Measurements from ENCODE around the gene TMEM238L. TPM values are rescaled to one million over a fixed set of nuclear protein-coding genes. Genes with fewer than 3 reads are reported as not detected.
"Not testable (repeated sequence)": the region's sequence is repeated elsewhere in the genome, so short reads cannot be mapped to it uniquely, and the experiment has no call there.

The TMEM238L gene, protein sequence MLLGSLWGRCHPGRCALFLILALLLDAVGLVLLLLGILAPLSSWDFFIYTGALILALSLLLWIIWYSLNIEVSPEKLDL
- total RNA-seq: 1.2 TPM

DNA sequence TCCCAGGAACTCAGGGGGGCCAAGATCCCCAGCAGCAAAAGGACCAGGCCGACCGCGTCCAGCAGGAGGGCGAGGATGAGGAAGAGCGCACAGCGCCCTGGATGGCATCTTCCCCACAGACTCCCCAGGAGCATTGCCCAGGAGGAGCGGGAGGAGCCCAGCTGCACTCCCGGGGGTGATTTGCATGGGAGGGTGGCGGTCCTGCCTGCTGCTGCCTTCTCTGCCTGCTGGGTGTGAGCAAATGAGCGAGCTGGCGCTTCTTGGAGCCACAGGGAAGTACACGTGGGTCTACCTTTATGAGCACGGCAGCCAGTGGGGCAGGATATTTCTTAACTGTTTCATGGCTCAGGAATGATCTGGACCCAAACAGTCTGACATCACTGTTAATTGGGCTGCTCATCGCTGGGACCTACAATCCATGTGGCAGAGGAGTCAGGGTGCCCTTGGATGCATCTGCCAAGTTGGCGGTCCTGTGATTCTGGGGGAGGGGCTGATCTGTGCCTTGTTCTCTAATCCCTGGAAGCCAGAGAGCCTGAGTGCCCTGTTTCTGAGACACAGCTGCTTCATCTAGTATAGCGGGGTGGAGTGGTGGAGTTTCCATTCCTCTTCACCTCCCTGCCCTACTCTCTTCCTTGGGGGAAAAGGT, at the start of gene TMEM238L:
TSS of gene TMEM238L (minus strand) at position 270 of the 646 bp plus-strand sequence. CDS start at position 134, 136 bp downstream.
- TF ChIP-seq POLR2A (IDR thresholded peaks at IDR 0.05): no peak
- TF ChIP-seq POLR2AphosphoS5 (IDR thresholded peaks at IDR 0.05; ENCODE audit: insufficient read depth in 1 of 2, low read depth in 1 of 2): peak in 1 of 2 donors; percentile 33
- Histone ChIP-seq H3K27ac (no peak within 1 kb of the TSS), H3K9me3 (no peaks in the 10 kb centered on the region), H3K36me3 (no peaks in the 10 kb centered on the region), H3K4me1 (peaks cover 4% of the 10 kb centered on the region), H3K4me3 (no peak within 1 kb of the TSS), H3K27me3 (no peaks in the 10 kb centered on the region)
- no peak for DNase-seq (ENCODE audit: extremely low spot score in 2 of 2)
- intact Hi-C loops (cut with DNase I): no loop called here

DNA sequence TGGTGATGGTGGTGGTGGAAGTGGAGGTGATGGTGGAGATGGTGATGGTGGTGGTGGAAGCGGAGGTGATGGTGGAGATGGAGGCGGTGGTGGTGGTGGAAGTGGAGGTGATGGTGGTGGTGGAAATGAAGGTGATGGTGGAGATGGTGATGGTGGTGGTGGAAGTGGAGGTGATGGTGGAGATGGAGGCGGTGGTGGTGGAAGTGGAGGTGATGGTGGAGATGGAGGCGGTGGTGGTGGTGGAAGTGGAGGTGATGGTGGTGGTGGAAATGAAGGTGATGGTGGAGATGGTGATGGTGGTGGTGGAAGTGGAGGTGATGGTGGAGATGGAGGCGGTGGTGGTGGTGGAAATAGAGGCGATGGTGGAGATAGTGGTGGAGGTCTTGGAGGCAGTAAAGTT, 42.7 kb upstream of the TMEM238L start:
- not testable (repeated sequence) for H3K36me3 ChIP-seq; H3K27ac ChIP-seq; H3K4me3 ChIP-seq; DNase-seq (ENCODE audit: extremely low spot score in 2 of 2); H3K4me1 ChIP-seq; H3K27me3 ChIP-seq; H3K9me3 ChIP-seq
- intact Hi-C loops (cut with DNase I): loop anchor here (5.0 kb wide), 1 partner anchor 109 kb away; no protein-coding TSS in a partner anchor

DNA sequence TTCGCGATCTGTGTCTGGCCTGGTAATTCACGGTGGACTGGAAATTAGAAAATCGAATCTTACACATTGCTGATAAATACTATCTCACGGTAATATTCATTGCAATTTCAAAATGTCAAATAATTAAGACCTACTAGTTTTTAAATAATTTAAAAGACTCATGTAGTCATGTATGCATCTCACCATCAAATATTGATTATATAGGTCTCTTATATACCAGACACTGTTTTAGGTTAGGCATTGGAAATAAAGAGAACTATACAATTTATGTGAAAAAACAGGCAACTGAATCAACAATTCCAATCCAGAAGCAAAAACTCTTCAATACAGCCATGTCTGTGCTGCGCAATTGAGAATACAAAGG, 41.5 kb upstream of the TMEM238L start:
- Histone ChIP-seq H3K4me1 (no peaks in the 10 kb centered on the region), H3K27me3 (no peaks in the 10 kb centered on the region), H3K27ac (no peak overlapping the region), H3K9me3 (no peaks in the 10 kb centered on the region), H3K36me3 (no peaks in the 10 kb centered on the region), H3K4me3 (peak overlapping the region in 1 of 2 donors; percentile 46)
- intact Hi-C loops (cut with DNase I): loop anchor here (5.0 kb wide), 1 partner anchor 108 kb away; no protein-coding TSS in a partner anchor
- DNase-seq (ENCODE audit: extremely low spot score in 2 of 2): no peak
- TF ChIP-seq POLR2AphosphoS5 (IDR thresholded peaks at IDR 0.05; ENCODE audit: insufficient read depth in 1 of 2, low read depth in 1 of 2) (no peak), POLR2A (IDR thresholded peaks at IDR 0.05) (no peak)
- TF ChIP-seq, protein P1, sequence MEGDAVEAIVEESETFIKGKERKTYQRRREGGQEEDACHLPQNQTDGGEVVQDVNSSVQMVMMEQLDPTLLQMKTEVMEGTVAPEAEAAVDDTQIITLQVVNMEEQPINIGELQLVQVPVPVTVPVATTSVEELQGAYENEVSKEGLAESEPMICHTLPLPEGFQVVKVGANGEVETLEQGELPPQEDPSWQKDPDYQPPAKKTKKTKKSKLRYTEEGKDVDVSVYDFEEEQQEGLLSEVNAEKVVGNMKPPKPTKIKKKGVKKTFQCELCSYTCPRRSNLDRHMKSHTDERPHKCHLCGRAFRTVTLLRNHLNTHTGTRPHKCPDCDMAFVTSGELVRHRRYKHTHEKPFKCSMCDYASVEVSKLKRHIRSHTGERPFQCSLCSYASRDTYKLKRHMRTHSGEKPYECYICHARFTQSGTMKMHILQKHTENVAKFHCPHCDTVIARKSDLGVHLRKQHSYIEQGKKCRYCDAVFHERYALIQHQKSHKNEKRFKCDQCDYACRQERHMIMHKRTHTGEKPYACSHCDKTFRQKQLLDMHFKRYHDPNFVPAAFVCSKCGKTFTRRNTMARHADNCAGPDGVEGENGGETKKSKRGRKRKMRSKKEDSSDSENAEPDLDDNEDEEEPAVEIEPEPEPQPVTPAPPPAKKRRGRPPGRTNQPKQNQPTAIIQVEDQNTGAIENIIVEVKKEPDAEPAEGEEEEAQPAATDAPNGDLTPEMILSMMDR (IDR thresholded peaks at IDR 0.05): no peak

DNA sequence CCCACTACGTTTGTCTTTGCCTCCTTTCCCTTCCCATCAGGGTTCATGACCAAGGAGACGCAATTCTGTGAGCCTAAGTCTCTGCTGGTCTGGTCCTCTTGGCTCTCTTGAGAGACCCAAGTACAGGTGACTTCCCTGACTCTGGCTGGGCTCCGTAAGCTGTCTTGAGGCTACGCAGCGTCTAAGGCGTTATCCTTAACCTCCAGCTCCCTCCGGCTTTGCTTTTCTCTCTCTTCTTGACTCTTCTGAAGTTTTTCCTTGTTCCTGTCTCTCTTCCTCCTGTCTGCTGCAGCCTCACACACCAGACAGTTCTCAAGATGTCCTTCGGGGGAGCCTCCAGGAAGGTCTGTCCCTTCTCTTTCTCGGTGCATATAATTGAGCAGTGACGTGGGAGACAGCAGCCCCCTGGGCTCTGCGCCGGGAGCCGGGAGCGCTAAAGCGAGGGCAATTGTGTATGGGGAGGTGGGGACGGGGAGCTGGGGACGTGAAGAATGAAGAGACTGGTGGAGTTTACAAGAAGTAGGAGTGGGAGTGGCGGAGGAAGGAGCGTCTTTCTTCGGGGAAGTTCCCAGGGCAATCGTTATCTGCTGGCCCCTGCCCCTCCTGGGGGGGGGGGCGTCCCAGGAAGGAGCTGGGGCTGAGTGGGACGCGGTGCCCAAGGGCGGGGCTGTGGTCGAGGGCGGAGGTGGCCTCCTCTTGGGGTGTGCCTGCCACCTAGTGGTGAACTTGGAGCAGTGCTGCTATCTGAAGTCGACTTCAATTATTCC, 40.9 kb upstream of the TMEM238L start:
- DNase-seq (ENCODE audit: extremely low spot score in 2 of 2): no peak
- H3K27ac ChIP-seq: peak overlapping the region; percentile 45

DNA sequence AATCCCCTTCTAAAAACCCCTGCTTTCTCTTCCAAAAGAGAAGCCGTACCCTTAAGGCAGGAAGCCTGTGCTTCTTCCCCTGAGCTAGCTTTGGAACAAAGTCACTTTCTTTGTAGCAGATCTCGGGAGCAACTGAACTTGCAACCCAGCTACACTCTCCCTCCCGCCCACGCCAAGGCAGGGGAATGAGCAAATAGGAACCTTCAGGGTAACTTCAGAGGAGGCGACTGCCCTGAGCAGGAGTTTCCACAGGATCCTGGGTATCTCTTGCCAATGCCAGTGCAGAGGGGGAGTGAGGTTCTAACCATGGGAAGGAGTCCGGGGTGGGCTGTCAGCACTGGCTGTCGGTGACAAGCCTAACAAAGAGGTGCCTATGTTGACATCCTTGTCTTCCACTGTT, 39.9 kb upstream of the TMEM238L start:
- H3K27ac ChIP-seq: no peak overlapping the region

More for the DNA sequence above, 40.9 kb upstream of the TMEM238L start:
- H3K4me1 ChIP-seq: no peaks in the 10 kb centered on the region
- TF ChIP-seq, protein P1 (IDR thresholded peaks at IDR 0.05): peak; percentile 87 to 99 (median 94)
- TF ChIP-seq POLR2AphosphoS5 (IDR thresholded peaks at IDR 0.05; ENCODE audit: insufficient read depth in 1 of 2, low read depth in 1 of 2) (peak; percentile 41 to 55), POLR2A (IDR thresholded peaks at IDR 0.05) (no peak)
- no peaks in the 10 kb centered on the region for H3K9me3 ChIP-seq
- intact Hi-C loops (cut with DNase I): loop anchor here (5.0 kb wide), 1 partner anchor 108 kb away; no protein-coding TSS in a partner anchor
- no peaks in the 10 kb centered on the region for H3K36me3 ChIP-seq
- H3K27me3 ChIP-seq: no peaks in the 10 kb centered on the region
- H3K4me3 ChIP-seq: peak overlapping the region; percentile 43 to 46

More for the DNA sequence above, 39.9 kb upstream of the TMEM238L start:
- no peaks in the 10 kb centered on the region for H3K27me3 ChIP-seq
- no peaks in the 10 kb centered on the region for H3K36me3 ChIP-seq
- TF ChIP-seq, protein P1 (IDR thresholded peaks at IDR 0.05): no peak
- TF ChIP-seq POLR2A (IDR thresholded peaks at IDR 0.05) (no peak), POLR2AphosphoS5 (IDR thresholded peaks at IDR 0.05; ENCODE audit: insufficient read depth in 1 of 2, low read depth in 1 of 2) (no peak)
- no peaks in the 10 kb centered on the region for H3K4me1 ChIP-seq
- intact Hi-C loops (cut with DNase I): no loop called here
- no peaks in the 10 kb centered on the region for H3K9me3 ChIP-seq
- DNase-seq (ENCODE audit: extremely low spot score in 2 of 2): no peak
- H3K4me3 ChIP-seq: no peak overlapping the region

Data from vagina (tissue), 2 donors.